Panc1 (cell line): Measurements from ENCODE around the gene AHSP. TPM values are rescaled to one million over a fixed set of nuclear protein-coding genes. Genes with fewer than 3 reads are reported as not detected.

Source experiments
- ATAC-seq: fragments of 200-7000 bp; cut with Tn5 transposase; 2 replicates; pipeline ENCODE4 v1.9.1; 2020; ENCODE audit warnings: mild to moderate bottlenecking, moderate library complexity
- BruUV-seq: library from RNA; stranded (reverse); fragments of 400-500 nt; replicated peaks from 2 replicates; lab custom pipeline; 2021; lab: Mats Ljungman, UMichigan
- CTCF ChIA-PET: fragments of 300-600 bp; sonication (Branson Sonifier 250); formaldehyde crosslinking; loops from one replicate; lab custom pipeline; 2022; ENCODE audit warnings: antibody characterized with exemption; lab: Charles Lee
- POLR2A ChIA-PET: fragments of 300-600 bp; sonication (Branson Sonifier 250); formaldehyde crosslinking; loops from one replicate; lab custom pipeline; 2022; ENCODE audit warnings: antibody characterized with exemption; lab: Charles Lee
- DNase-seq: peaks from one replicate; pipeline ENCODE4 v3.0.0-alpha.2; 2010; ENCODE audit warnings: low read depth, low spot score
- H3K27ac ChIP-seq: 2 replicates; pipeline ENCODE4 v1.5.1; 2011; ENCODE audit warnings: mild to moderate bottlenecking, low read length, inconsistent platforms
- H3K27me3 ChIP-seq: fragments of 200-500 bp; sonication (Bioruptor generic); 2 replicates; pipeline ENCODE4 v1.6.0; 2014; ENCODE audit warnings: low read length, inconsistent platforms; ENCODE audit not compliant: control insufficient read depth, insufficient read depth
- H3K36me3 ChIP-seq: fragments of 200-500 bp; sonication (Bioruptor generic); 2 replicates; pipeline ENCODE4 v1.5.1; 2014; ENCODE audit warnings: inconsistent platforms, mild to moderate bottlenecking, low read length, moderate library complexity; ENCODE audit not compliant: control insufficient read depth, insufficient read depth
- H3K4me1 ChIP-seq: 2 replicates; pipeline ENCODE4 v1.5.1; 2011; ENCODE audit warnings: inconsistent platforms, mild to moderate bottlenecking, low read length, moderate library complexity; ENCODE audit not compliant: control insufficient read depth, insufficient read depth
- H3K4me3 ChIP-seq, 2 experiments: 2 replicates each; pipeline ENCODE4 v1.5.1; 2011 to 2012; ENCODE audit warnings: low read depth in 2 of 2, low read length in 2 of 2, mild to moderate bottlenecking in 2 of 2, inconsistent platforms in 1 of 2, moderate library complexity in 1 of 2
- H3K9me3 ChIP-seq: fragments of 200-500 bp; sonication (Bioruptor generic); 2 replicates; pipeline ENCODE4 v1.5.1; 2014; ENCODE audit warnings: low read depth, mild to moderate bottlenecking, inconsistent platforms, low read length, moderate library complexity; ENCODE audit not compliant: control insufficient read depth, insufficient read depth
- POLR2AphosphoS5 ChIP-seq: IDR thresholded peaks from 2 replicates; pipeline ENCODE4 v1.6.1; 2012; ENCODE audit warnings: mild to moderate bottlenecking, low read depth, low read length, moderate library complexity
- SIN3A ChIP-seq: IDR thresholded peaks from 2 replicates; pipeline ENCODE4 v1.6.1; 2012; ENCODE audit warnings: low read depth, mild to moderate bottlenecking, low read length, moderate library complexity, borderline replicate concordance; ENCODE audit not compliant: insufficient read depth
- TCF7L2 ChIP-seq: IDR thresholded peaks from 2 replicates; pipeline ENCODE4 v1.6.1; 2011; ENCODE audit warnings: mild to moderate bottlenecking, low read depth, low read length, inconsistent platforms
- in situ Hi-C: cut with HindIII; loops from 2 replicates; pipeline ENCODE4 v1.10.0; 2016; ENCODE audit warnings: low sequenced_read_pairs, low pct_unique_long_range_greater_than_20kb
- intact Hi-C: fragments of 100-400 bp; cut with micrococcal nuclease; formaldehyde crosslinking; loops from one replicate; pipeline ENCODE4 v1.10.0; 2022; ENCODE audit not compliant: unreplicated experiment
- total RNA-seq: library from RNA; stranded (reverse); gene quantifications from one replicate; pipeline ENCODE4 v1.2.1, GENCODE V29; 2021; ENCODE audit not compliant: unreplicated experiment
- TF ChIP-seq, protein P1 (sequence below): fragments of 450-650 bp; IDR thresholded peaks from 2 replicates; pipeline ENCODE4 v1.5.1; 2017; ENCODE audit warnings: mild to moderate bottlenecking
- TF ChIP-seq, protein P2 (sequence below), 2 experiments: IDR thresholded peaks; 2 replicates each; pipeline ENCODE4 v1.6.1; 2011 to 2012; ENCODE audit warnings: low read depth in 2 of 2, control low read depth in 1 of 2, low read length in 1 of 2, mild to moderate bottlenecking in 1 of 2, moderate library complexity in 1 of 2; ENCODE audit not compliant: insufficient read depth in 1 of 2

AHSP gene
- total RNA-seq, 1 experiment from 2014 or later = not detected

DNA sequence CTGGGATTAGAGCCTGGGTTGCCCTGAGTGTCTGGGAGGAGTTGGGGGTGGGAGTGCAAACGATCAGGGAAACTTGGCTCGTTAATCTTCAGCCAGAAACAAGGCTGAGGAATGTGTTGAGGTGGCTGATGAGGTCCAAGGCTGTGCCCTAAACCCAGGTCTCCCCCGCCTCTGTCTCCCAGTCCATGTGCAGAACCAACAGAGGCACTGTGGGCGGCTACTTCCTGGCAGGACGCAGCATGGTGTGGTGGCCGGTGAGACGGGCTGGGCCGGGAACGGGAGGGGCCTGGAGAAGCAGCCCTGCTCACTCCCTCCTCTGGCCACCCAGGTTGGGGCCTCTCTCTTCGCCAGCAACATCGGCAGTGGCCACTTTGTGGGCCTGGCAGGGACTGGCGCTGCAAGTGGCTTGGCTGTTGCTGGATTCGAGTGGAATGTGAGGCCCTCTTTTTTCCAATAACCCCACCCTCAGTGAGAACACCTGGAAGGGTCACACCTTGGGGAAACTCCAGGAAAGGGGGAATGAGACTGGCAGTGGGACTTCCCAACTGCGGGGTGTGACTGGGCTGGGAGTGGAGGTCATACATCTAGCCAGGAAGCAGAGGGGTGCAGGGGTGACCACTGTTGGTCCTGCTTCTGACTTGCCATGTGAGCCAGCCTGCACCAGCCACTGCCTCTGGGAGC lies 43.1 kb upstream of the AHSP start:
- TF ChIP-seq TCF7L2 (no peak), SIN3A (no peak), POLR2AphosphoS5 (no peak)
- TF ChIP-seq, protein P1, sequence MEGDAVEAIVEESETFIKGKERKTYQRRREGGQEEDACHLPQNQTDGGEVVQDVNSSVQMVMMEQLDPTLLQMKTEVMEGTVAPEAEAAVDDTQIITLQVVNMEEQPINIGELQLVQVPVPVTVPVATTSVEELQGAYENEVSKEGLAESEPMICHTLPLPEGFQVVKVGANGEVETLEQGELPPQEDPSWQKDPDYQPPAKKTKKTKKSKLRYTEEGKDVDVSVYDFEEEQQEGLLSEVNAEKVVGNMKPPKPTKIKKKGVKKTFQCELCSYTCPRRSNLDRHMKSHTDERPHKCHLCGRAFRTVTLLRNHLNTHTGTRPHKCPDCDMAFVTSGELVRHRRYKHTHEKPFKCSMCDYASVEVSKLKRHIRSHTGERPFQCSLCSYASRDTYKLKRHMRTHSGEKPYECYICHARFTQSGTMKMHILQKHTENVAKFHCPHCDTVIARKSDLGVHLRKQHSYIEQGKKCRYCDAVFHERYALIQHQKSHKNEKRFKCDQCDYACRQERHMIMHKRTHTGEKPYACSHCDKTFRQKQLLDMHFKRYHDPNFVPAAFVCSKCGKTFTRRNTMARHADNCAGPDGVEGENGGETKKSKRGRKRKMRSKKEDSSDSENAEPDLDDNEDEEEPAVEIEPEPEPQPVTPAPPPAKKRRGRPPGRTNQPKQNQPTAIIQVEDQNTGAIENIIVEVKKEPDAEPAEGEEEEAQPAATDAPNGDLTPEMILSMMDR = no peak
- TF ChIP-seq, protein P2, sequence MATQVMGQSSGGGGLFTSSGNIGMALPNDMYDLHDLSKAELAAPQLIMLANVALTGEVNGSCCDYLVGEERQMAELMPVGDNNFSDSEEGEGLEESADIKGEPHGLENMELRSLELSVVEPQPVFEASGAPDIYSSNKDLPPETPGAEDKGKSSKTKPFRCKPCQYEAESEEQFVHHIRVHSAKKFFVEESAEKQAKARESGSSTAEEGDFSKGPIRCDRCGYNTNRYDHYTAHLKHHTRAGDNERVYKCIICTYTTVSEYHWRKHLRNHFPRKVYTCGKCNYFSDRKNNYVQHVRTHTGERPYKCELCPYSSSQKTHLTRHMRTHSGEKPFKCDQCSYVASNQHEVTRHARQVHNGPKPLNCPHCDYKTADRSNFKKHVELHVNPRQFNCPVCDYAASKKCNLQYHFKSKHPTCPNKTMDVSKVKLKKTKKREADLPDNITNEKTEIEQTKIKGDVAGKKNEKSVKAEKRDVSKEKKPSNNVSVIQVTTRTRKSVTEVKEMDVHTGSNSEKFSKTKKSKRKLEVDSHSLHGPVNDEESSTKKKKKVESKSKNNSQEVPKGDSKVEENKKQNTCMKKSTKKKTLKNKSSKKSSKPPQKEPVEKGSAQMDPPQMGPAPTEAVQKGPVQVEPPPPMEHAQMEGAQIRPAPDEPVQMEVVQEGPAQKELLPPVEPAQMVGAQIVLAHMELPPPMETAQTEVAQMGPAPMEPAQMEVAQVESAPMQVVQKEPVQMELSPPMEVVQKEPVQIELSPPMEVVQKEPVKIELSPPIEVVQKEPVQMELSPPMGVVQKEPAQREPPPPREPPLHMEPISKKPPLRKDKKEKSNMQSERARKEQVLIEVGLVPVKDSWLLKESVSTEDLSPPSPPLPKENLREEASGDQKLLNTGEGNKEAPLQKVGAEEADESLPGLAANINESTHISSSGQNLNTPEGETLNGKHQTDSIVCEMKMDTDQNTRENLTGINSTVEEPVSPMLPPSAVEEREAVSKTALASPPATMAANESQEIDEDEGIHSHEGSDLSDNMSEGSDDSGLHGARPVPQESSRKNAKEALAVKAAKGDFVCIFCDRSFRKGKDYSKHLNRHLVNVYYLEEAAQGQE (IDR thresholded peaks at IDR 0.05; ENCODE audit: insufficient read depth in 1 of 2, low read depth in 2 of 2, low read length in 1 of 2) = no peak
- no peak for ATAC-seq
- CTCF ChIA-PET = no interaction called here

DNA sequence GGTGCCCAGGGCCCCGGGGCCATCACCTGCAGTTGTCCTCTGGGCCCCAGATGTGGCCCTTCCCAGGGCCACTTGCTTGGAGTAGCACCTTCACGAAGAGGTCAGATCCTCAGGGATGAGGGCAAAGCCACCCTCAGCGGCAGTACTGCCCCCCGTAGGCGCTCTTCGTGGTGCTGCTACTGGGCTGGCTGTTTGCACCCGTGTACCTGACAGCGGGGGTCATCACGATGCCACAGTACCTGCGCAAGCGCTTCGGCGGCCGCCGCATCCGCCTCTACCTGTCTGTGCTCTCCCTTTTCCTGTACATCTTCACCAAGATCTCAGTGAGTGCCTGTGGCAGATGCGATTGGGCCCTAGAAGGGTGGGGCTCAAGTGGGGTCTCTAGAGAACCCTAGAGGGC lies 42.1 kb upstream of the AHSP start:
- intact Hi-C loops = loop anchor here (10.0 kb wide), 1 partner anchor 189 kb away; no protein-coding TSS in a partner anchor
- Histone ChIP-seq H3K4me3 (no peak overlapping the region), H3K9me3 (no peaks in the 10 kb centered on the region), H3K4me1 (no peaks in the 10 kb centered on the region), H3K27me3 (no peaks in the 10 kb centered on the region), H3K27ac (no peak overlapping the region), H3K36me3 (no peaks in the 10 kb centered on the region; the same call in 1 of the 2 replicates)
- DNase-seq = no peak
- BruUV-seq = no TSS peak
- in situ Hi-C loops = no loop called here
- no peak for ATAC-seq
- ChIA-PET CTCF (interaction anchor here (0.6 kb wide), 1 partner anchor 21 kb away, joined by 3 read pairs; no protein-coding TSS in a partner anchor), POLR2A (no interaction called here)
- TF ChIP-seq, protein P2 (IDR thresholded peaks at IDR 0.05; ENCODE audit: insufficient read depth in 1 of 2, low read depth in 2 of 2, low read length in 1 of 2) = no peak
- TF ChIP-seq, protein P1 = no peak

More for the DNA sequence above, 43.1 kb upstream of the AHSP start:
- Histone ChIP-seq H3K36me3 (no peaks in the 10 kb centered on the region), H3K4me3 (no peak overlapping the region), H3K9me3 (no peaks in the 10 kb centered on the region), H3K27ac (no peak overlapping the region), H3K4me1 (no peaks in the 10 kb centered on the region), H3K27me3 (no peaks in the 10 kb centered on the region)
- intact Hi-C loops = loop anchor here (10.0 kb wide), 1 partner anchor 190 kb away; no protein-coding TSS in a partner anchor
- no peak for DNase-seq
- POLR2A ChIA-PET = no interaction called here
- in situ Hi-C loops = no loop called here
- no TSS peak for BruUV-seq
